Upper lobe of left lung (tissue), 6 donors: ENCODE measurements around the gene DNTT. TPM values are rescaled to one million over a fixed set of nuclear protein-coding genes. Genes with fewer than 3 reads are reported as not detected.

Experiments
- ATAC-seq, 2 donors: fragments of 200-7000 bp; cut with Tn5 transposase; one replicate each; pipeline ENCODE4 v1.9.1; 2022; ENCODE audit warnings: mild to moderate bottlenecking in 2 of 2, moderate library complexity in 2 of 2; ENCODE audit not compliant: low FRiP score in 2 of 2
- DNase-seq, 2 donors: peaks; one replicate each; pipeline ENCODE4 v3.0.0-alpha.2; 2019 to 2020
- H3K27ac ChIP-seq, 4 donors: fragments of 200-600 bp; sonication (generic); one replicate each; pipeline ENCODE4 v1.5.1; 2016 to 2019
- H3K27me3 ChIP-seq, 4 donors: fragments of 200-600 bp; sonication (generic); one replicate each; pipeline ENCODE4 v1.5.1; 2017 to 2019
- H3K36me3 ChIP-seq, 4 donors: fragments of 200-600 bp; sonication (generic); one replicate each; pipeline ENCODE4 v1.5.1; 2016 to 2019
- H3K4me1 ChIP-seq, 4 donors: fragments of 200-600 bp; sonication (generic); one replicate each; pipeline ENCODE4 v1.5.1; 2018 to 2019
- H3K4me3 ChIP-seq, 4 donors: fragments of 200-600 bp; sonication (generic); one replicate each; pipeline ENCODE4 v1.5.1; 2017 to 2019; ENCODE audit warnings: mild to moderate bottlenecking in 2 of 4, moderate library complexity in 1 of 4
- H3K9me3 ChIP-seq, 4 donors: fragments of 200-600 bp; sonication (generic); one replicate each; pipeline ENCODE4 v1.5.1; 2018 to 2019
- EP300 ChIP-seq, 4 donors: sonication (generic); formaldehyde crosslinking; IDR thresholded peaks; one replicate each; pipeline ENCODE4 v1.5.1; 2017; ENCODE audit warnings: antibody characterized with exemption in 4 of 4, control low read depth in 2 of 4
- POLR2A ChIP-seq, 4 donors: fragments of 450-650 bp; IDR thresholded peaks; one replicate each; pipeline ENCODE4 v1.5.1; 2016 to 2017; ENCODE audit warnings: antibody characterized with exemption in 4 of 4, mild to moderate bottlenecking in 2 of 4
- POLR2AphosphoS5 ChIP-seq, 2 donors: sonication (generic); formaldehyde crosslinking; IDR thresholded peaks; one replicate each; pipeline ENCODE4 v1.5.1; 2017; ENCODE audit warnings: antibody characterized with exemption in 2 of 2
- WGBS, 2 donors: methylation state at CpG; one replicate each; pipeline ENCODE4 v1.1.5; 2017 to 2018; 5-methylcytosine and 5-hydroxymethylcytosine counted together
- total RNA-seq, 6 donors: library from RNA; depleted of rRNA in 4 of 6; stranded (reverse); fragments of >200 nt in 4 of 6; gene quantifications; one replicate each; pipeline versions ENCODE4 v1.1.0 to v1.2.1, GENCODE V29; 2016 to 2021
- TF ChIP-seq, protein P1 (sequence below), 6 experiments: fragments of 450-650 bp in 4 of 6; fragments of 200-600 bp in 2 of 6; sonication (generic) in 2 of 6; IDR thresholded peaks; one replicate each; pipeline ENCODE4 v1.5.1; 2016 to 2019; ENCODE audit warnings: antibody characterized with exemption in 6 of 6
- donor health status: DM: no; HTN: no; CAD: no; lungs with moderate emphysema.
- donor health status: DM: no; HTN: yes; CAD: no; lungs with severe emphysema.

Gene DNTT
- total RNA-seq, 6 donors from 2014 or later: not detected

DNA sequence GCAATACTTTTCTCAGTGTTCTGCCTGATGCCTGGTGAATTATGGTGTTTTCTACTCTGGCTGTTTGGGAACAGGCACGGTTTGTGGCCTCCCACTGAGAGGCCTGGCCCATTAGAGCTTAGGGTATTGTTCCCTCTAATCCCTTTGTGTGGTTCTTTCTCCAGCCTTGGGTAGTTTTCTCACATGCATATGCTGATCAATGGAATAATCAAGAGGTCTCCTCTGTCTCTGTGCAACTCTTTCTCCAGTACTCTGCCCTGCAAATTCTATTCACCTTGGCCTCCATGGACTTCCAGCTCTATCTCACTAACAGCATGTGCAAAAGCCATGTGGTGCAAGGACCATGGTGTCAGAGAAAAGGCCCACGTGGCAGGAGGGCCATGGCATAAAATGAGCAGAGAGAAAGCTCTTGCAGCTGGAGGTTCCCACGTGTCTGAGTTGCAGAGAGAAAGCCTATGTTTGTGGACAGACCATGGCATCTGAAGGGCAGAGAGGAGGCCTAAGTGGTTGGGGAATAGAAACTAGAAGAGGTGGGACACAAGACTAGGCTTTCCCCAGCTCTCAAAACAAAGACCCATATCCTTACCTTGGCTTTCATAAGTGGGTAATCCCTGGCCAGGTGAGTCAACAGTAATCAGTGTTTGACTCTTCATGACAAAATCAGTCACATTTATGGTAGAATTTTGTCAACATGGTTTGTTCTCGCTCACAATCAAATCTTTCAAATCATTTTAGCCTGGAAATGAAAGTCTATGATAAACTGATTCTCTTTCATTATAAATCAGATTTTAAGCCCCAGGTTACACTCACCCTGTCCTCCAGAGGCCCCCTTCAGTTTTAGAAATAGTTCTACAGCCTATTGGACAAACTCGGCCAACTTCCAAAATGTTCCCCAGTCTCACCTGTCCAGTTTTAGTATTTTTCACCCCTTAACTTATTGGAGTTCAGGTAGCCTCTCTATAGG is 37.3 kb downstream of the DNTT start:
- Histone ChIP-seq H3K27me3 (no peaks in the 10 kb centered on the region), H3K27ac (no peak overlapping the region), H3K9me3 (no peaks in the 10 kb centered on the region), H3K4me1 (no peaks in the 10 kb centered on the region), H3K4me3 (no peak overlapping the region), H3K36me3 (no peaks in the 10 kb centered on the region)
- DNase-seq (no peak), ATAC-seq (no peak)
- TF ChIP-seq EP300 (IDR thresholded peaks at IDR 0.05): no peak
- TF ChIP-seq, protein P1, sequence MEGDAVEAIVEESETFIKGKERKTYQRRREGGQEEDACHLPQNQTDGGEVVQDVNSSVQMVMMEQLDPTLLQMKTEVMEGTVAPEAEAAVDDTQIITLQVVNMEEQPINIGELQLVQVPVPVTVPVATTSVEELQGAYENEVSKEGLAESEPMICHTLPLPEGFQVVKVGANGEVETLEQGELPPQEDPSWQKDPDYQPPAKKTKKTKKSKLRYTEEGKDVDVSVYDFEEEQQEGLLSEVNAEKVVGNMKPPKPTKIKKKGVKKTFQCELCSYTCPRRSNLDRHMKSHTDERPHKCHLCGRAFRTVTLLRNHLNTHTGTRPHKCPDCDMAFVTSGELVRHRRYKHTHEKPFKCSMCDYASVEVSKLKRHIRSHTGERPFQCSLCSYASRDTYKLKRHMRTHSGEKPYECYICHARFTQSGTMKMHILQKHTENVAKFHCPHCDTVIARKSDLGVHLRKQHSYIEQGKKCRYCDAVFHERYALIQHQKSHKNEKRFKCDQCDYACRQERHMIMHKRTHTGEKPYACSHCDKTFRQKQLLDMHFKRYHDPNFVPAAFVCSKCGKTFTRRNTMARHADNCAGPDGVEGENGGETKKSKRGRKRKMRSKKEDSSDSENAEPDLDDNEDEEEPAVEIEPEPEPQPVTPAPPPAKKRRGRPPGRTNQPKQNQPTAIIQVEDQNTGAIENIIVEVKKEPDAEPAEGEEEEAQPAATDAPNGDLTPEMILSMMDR (IDR thresholded peaks at IDR 0.05): no peak
- TF ChIP-seq POLR2AphosphoS5 (IDR thresholded peaks at IDR 0.05): no peak
- TF ChIP-seq POLR2A (IDR thresholded peaks at IDR 0.05): no peak
- 74 to 78% methylated on average over 5 of the region's 5 CpGs for WGBS, 2 donors

DNA sequence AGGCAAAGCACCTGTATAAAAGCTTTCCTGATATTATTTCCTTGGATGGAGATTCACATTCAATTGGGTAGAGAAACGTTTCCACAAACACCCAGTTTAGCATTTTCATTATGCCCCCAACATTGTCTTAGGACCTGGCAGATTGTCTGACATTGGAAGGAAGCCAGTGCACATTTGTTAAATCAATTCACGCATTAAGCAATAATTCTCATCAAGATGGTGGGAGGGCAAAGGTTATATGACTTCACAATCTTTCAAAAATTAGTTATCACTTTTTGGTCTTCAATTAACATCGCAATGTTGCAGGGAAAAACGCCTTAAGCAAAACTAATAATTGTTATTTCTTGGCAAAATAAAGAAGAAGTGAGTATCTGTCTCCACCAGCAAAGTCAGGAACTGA is 38.2 kb downstream of the DNTT start:
- H3K9me3 ChIP-seq: no peaks in the 10 kb centered on the region
- no peak for DNase-seq
- no peak for ATAC-seq
- H3K4me1 ChIP-seq: no peaks in the 10 kb centered on the region
- H3K36me3 ChIP-seq: no peaks in the 10 kb centered on the region
- no peak overlapping the region for H3K27ac ChIP-seq
- 63 to 74% methylated on average over 4 of the region's 4 CpGs for WGBS, 2 donors
- no peaks in the 10 kb centered on the region for H3K27me3 ChIP-seq
- TF ChIP-seq, protein P1 (IDR thresholded peaks at IDR 0.05): no peak
- TF ChIP-seq POLR2A (IDR thresholded peaks at IDR 0.05) (no peak), EP300 (IDR thresholded peaks at IDR 0.05) (no peak), POLR2AphosphoS5 (IDR thresholded peaks at IDR 0.05) (no peak)
- H3K4me3 ChIP-seq: no peak overlapping the region

DNA sequence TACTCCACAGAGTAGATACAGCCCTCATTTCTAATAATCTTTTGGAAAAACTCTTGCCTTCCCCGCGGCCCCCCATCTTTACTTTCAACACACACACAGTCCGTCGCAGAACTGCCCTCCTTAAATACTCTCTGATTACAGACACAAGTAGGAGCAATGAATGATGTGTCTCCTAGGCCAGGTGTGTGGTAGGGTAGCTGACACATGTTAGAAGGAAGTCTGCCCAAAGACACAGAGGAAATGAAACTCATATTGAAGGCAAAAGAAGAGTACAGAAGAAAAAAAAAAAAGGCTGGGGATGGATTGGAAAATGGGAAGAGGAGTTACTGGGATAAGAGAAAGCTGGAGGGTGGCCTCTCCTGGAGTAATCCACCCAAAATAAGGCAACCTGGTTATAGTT is 39.9 kb downstream of the DNTT start:
- Histone ChIP-seq H3K27me3 (no peaks in the 10 kb centered on the region), H3K36me3 (no peaks in the 10 kb centered on the region), H3K27ac (no peak overlapping the region), H3K4me1 (no peaks in the 10 kb centered on the region), H3K9me3 (no peaks in the 10 kb centered on the region), H3K4me3 (no peak overlapping the region)
- ATAC-seq (no peak), DNase-seq (no peak)
- 95 to 96% methylated on average over 4 of the region's 4 CpGs for WGBS, 2 donors
- TF ChIP-seq, protein P1 (IDR thresholded peaks at IDR 0.05): no peak

DNA sequence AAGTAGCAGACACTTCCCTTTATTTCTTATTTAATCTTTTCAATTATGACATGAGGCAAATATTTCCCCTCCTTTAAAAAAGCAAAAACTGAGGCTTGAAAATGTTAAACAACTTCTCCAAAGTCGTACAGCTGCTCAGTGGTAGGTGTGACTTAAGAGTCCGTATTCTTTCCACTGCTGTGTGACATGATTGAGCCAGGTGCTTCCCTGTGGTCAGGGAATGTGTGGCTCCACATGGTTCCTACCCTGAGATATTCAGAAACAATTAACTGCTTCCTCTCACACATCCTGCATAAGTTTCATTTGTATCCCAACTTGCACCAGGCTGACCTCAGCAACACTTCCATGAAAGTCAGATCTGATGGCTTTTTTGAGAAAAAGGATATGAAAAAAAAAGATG is 41.0 kb downstream of the DNTT start:
- no peaks in the 10 kb centered on the region for H3K36me3 ChIP-seq
- 36 to 38% methylated on average over 2 of the region's 2 CpGs for WGBS, 2 donors
- no peaks in the 10 kb centered on the region for H3K9me3 ChIP-seq
- no peaks in the 10 kb centered on the region for H3K4me1 ChIP-seq
- H3K27me3 ChIP-seq: no peaks in the 10 kb centered on the region
- DNase-seq (no peak), ATAC-seq (no peak)
- H3K4me3 ChIP-seq: no peak overlapping the region
- no peak overlapping the region for H3K27ac ChIP-seq
- TF ChIP-seq POLR2A (IDR thresholded peaks at IDR 0.05): no peak
- TF ChIP-seq, protein P1 (IDR thresholded peaks at IDR 0.05): no peak
- TF ChIP-seq POLR2AphosphoS5 (IDR thresholded peaks at IDR 0.05): no peak
- TF ChIP-seq EP300 (IDR thresholded peaks at IDR 0.05): no peak

DNA sequence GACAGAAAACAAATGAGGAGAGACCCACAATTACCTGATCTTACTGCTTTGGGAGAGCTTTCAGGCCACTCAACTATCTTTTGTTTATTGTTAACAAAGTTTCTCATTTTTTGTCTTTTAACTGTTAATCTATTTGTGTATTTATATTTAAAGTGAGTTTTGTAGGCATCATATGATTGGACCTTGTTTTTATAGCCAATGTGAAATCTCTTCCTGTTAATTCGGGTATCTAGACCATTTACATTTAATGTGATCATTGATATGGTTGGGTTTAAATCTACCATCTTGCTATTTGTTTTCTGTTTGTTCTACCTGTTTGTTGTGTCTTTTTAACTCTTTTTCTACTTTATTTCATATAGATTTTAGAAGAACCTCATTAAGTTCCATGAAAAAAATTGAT is 42.1 kb downstream of the DNTT start:
- no peak overlapping the region for H3K4me3 ChIP-seq
- H3K4me1 ChIP-seq: no peaks in the 10 kb centered on the region
- no peak overlapping the region for H3K27ac ChIP-seq
- WGBS, 2 donors: 81 to 92% methylated on average over 1 of the region's 1 CpG
- TF ChIP-seq EP300 (IDR thresholded peaks at IDR 0.05): no peak
- TF ChIP-seq POLR2AphosphoS5 (IDR thresholded peaks at IDR 0.05): no peak
- no peak for DNase-seq
- H3K9me3 ChIP-seq: no peaks in the 10 kb centered on the region
- no peak for ATAC-seq
- H3K36me3 ChIP-seq: no peaks in the 10 kb centered on the region
- no peaks in the 10 kb centered on the region for H3K27me3 ChIP-seq
